ENCODE measurements around the gene PDE4B.
"Not testable (repeated sequence)": the region's sequence is repeated elsewhere in the genome, so short reads cannot be mapped to it uniquely, and the experiment has no call there.

The PDE4B gene

DNA sequence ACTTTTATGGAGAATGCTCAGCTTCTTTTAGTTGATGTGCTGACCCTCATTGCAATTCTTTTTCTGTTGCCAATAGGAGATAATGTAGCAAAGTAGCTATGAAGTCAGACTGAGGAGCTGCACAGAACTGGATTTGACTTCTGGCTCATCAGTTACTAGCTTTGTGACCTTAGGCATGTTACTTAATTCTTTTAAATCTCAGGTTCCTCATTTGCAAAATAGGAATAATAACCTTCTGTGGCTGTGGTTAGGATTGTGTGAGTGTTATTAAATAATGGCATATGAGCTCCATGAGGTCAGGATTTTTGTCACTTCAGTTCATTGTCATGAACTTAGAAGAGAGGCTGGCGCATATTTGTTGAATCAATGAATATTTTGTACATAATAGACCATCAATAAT, 503.7 kb downstream of the PDE4B start:
- DNase-seq: no peak

DNA sequence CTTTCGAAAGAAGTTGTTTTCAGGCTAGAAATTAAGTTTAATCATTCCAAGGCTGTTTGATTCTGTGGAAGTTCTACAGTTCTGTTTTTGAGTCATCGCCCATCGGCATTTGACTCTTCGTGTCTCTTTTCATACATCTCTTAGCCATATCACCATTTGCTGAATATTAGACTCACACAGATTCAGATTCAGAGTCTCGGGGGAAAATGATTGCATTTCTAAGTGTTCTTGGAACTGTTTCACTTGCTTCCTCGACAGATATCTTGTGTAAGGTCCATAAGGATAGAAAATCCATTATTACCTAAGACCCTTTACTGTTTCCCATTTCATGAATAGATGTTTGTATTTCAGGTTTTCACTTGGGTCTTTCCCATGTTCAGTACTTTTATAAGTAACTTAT, 504.3 kb downstream of the PDE4B start:
- DNase-seq: no peak

DNA sequence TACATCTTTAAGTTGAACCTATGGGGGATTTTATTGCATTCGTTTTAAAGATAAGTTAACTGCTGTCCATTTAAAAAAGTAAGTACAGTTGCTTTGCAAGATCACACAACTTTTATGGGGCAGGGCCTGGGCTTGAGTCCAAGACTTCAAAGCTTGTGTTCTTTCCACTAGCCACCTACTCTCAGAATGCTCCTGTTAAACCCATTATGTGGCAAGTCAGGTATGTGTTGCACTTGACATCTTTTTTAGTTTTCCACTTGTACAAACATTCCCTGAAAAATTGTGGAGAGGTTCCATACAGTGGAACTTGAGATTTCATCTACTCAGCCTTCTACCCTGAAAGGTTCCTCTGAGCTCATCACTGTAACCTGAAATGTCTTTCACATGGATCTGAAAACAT, 505.8 kb downstream of the PDE4B start:
- no peak for DNase-seq

DNA sequence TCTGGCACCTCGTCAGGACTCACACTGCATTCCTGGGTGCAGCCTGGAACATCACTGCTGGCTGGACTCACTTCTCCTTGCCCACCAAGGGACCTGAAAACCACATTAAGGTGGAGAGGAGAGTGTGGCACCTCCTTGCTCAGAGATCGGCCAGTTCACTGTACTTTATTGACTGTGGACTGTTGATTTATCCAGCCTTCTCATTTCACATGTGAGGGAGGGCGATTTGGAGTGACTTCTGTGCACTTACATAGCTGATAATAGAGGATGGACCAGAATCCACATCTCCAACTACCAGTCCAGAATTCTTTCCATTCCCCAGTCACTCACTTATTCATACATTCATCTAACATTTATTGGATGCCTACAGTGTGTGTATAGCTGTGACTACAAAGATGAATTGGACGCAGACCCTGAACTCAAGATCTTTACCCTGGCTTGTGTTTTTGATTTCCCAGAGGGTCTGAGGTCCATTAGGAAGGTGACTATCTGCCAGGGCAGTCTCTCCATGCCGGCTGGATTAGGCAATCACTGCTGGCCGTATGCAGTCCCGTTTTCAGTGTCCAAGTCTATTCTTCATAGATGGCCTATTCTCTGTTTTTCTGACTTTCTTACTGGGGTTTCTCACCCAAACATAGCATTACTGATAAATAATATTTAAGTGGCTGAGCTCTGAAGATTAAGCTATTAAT, 507.7 kb downstream of the PDE4B start:
- DNase-seq: no peak

DNA sequence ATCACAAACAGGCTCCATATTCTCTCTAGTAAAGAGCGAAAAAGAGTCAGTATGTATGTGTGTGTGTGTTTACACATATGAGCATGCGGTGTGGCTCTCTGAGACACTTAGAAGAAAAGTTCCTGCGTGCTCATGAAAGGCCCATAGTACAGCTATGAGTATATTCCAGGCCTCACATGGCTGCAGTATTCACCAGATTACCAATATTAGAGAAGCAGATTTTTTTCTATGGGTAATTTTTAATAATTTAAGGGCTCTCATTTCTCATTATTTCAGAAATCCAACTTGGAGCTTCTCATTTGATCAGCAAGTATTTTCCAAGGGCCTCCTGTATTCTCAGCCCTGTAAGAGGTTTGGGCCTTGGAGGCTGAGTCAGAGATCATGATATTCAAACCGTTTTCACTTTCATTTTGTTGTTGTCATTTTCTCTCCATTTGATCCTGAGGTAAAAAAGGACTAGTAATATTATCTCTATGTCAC, 508.3 kb downstream of the PDE4B start:
- DNase-seq: no peak

DNA sequence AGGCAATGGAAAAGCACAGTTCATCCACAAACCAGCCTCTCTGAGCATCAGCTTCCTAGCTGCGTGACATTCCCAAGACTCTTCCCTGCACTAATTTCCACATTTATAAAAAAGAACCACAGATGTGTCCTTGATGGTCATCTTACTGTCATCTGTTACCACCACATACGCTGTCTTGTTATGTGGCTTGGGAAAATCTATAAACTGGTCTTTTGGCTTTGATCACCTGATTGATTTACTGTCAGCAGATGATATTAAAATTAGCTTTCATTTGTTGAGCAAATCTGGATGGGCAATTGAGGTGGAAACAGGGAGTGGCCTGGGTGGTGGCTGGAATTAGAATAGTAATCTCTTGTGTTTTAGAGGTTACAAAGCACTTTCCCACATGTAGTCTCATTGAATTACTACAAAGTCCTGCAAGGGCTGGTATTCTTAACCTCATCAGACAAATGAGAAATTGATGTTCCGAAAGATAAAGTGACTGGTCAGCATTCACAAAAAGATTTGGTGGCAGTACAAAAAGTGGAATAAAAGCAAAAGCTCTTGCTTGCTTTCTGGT, 509.6 kb downstream of the PDE4B start:
- no peak for DNase-seq

DNA sequence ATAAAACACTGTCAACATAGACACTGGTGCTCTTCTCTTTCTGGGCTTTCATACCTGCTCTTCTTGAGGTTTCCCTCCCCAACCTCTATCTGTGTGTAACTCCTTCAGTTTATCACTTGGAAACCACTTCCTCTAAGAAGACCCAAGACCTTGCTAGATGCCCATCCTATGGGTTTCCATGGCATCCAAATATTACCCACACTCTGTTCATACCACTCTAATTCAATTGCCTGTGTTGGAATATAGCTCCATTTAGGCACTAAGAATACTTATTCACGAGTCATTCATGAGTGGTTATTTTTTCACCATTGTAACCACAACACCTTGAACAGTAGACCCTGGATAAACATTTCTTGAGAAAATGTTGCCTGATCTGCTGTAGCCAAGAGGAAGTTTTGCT, 510.1 kb downstream of the PDE4B start:
- no peak for DNase-seq

DNA sequence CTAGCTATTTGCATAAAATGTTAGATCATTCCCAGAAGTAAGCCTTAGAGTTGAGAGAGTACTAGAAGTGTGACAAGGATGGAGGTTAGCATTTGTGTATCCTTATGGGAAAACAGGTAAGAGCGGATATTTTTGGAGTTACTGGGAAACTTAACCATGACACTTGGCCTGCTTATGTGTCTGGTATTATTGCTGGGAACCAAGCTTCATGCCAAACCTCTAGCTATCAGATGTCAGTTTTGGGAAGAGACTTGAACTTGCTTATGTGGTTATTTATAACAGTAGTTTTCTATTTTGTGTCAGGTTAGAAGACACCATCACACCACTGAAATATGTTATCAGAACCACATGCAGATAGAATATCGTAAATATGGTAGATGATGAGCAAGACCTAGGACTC, 511.0 kb downstream of the PDE4B start:
- no peak for DNase-seq

DNA sequence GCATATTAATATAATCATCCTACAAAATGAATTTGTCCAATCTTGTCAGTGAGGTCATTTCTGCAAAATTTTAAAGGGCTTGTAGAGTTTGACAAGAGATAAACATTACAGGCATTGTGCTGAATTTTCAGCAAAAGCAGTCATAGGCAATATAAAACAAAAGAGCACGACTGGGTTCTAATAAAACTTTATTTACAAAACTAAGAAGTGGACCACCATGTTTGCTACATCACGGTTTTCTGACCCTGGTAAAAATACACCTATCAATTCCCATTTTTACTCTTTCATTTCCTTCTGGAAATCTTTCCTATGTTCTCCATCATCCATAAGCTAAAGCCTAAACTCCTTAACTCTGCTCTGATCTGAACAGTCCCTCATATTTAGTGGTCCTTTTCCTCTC, 511.4 kb downstream of the PDE4B start:
- no peak for DNase-seq

DNA sequence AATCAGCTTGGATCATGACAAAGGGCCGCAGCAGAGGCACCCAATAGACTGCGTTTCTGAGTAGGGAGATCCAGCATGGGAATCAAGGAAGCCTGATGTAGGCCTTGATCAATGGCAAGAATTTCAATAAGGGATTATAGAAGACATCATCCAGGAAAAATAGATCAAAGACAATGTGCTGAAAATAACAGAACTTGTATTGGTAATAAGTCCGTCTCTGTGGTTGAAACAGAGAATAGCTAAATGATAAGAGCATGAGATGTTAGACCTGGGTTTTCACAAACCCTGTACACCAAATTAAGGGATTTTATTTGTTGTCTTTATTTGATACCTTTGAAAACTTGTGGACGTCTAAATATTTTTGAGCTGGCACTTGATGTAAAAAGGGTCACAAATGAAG, 513.2 kb downstream of the PDE4B start:
- DNase-seq: no peak

DNA sequence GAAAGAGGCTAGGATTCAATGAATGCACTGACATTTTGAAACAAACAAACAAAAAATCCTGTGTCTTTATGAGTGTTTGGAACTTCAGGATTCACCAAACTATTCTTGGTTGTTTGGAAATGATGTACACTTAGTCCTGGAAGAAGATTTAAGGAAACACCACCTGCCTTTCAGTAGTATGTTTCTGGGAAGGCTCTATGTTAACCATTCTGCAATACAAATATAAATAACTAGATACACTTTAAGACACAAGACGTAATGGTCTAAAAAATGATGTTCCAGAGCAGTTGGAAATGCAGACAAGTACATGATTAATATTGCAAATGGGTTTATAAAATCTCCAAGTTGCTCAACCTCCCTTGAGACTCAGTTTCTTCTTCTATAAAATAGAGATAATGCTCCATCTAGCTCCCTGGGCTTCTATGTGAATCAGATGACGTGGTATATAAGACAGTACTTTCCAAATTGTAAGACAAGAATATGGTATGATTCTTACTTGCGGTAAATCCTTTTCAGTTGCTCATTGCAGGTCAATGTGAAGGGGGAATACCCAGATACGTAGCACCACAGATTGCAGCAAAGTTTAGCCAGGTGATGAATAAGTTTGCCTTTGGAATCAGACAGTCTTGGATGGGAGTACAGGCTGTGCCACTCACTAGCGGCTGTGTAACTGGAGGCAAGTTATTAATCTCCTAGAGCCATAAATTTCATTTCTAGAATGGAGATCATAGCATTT, 516.5 kb downstream of the PDE4B start:
- no peak for DNase-seq

DNA sequence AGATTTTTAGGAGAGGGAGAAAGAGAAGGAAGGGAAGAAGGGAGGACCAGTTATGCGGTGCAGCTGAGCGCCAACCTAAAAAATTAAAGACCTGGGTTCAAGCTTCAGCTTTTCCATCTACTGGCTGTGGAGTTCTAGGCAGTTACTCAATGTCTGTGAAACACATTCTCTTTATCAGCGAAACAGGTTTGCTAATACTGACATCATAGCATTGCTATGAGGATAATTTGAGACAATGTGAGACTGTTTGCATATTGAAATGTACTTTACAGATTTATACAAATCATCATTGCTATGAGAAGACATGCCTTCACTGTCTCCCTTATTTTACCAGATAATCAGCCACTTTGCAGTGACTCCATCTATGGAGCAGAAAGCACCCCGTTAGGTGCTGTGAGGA, 518.4 kb downstream of the PDE4B start:
- DNase-seq: no peak

DNA sequence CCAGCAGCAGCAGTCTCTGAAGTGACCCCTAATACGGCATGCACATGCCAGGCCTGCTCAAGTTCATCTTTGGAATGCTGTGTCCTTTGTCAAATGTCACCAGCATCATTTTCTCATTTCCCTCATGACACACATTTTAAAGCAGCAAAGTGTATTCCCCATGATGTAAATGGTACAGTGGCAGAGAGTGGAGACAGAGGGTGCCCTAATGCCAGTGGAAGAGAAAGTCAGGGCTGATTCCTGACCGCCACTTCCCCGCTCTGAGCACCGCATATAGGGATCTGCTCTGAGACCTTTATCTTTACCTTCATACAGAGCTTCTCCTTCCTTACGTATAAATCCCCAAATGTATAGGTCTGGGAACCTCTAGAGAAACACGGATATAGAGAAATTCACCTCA, 518.9 kb downstream of the PDE4B start:
- DNase-seq: no peak

DNA sequence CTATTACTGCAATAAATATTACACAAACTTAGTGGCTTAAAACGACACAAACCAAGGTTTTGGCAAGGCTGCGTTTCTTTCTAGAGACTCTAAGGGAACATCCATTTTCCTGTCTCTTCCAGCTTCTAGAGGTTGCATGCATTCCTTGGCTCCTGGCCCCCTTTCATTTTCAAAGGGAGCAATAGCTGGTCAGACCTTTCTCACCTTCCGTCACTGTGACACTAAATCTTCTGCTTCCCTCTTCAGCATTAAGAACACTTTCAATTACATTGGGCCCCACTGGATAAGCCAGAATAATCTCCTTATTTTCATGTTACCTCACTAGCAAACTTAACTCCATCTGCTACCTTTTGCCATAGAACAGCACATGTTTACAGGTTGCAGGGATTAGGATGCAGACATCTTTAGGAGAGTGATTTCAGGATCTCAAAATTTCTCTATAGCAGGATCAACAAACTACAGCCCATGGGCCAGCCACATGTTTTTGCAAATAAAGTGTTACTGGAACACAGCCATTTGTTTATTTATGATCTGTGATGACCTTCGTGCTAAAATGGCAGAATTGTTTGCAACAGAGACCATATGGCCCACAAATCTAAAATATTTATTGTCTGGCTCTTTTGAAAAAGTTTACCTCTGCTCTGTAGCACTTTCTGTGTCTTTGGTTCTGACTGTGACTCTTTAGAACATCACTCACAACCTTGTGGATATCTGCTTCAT, 519.7 kb downstream of the PDE4B start:
- no peak for DNase-seq

DNA sequence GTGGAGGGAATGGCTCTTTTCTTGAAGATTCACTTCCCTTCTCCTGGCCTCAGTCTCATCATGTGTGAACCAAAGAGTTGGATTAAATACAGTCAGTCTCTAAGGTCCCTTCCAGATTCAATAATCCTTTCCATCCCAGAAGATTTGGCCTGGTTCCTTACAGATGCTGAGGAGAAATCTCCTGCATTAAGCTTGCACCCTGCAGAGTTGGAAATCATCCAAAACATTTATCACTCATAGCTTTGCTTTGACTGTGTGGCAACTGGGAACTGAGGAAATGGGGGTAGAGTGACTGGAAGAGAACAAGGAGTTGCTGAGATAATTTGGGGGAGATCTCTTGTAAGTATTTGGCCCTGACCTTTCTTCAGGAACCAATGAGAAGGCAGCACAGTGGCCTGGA, 520.7 kb downstream of the PDE4B start:
- no peak for DNase-seq

DNA sequence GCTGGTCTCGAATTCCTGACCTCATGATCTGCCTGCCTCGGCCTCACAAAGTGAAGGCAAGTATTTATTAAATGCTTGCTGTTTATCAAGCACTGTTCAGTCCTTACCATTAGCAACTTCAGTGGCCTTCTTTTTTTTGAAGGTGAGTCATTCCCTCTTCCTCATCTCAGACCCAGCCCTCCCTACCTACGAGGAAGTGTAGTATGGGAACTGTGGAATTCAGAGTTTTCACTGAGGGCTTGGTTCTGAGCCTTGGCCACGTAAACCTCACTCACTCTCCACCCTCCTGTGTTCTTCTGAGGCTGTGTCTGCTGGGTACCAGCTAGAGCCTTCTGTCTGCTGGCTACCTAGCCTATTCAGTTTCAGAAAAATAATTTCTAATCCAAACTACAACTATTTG, 523.0 kb downstream of the PDE4B start:
- no peak for DNase-seq

DNA sequence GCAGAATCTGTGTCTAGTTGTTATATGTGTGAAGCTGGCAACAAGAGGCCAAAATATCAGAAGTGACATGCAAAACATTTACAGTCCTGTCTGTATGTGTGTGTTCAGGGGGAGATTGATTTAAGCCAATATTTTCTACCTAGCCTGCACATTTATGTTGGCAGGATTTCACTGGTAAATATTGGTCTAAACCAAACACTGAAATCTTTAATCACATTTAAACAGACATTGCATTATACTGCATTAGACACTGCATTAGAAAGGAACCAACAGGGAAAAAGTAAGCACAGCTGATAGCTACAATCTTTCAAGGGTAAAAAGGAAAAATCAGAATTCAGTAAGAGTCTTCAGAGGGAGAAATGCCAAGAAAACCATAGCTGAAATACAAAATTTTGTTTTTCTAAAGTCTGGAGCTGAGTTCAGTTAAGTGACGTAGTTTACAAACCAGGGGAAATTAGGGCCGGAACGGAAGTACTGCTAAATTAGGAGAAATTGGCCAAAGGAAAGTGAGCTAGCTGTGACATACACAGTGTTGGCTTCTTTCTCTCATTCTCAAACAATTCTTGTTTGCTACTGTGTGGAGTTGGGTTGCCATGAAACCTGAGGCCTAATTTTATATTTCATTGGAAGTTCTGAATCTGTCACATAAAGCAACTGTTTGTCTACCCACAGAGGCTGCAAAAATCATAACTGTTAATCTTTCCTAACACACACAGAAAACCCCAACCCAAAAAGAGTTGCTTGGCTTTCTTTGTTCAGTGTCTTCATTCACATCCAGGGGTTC, 524.0 kb downstream of the PDE4B start:
- DNase-seq: no peak

DNA sequence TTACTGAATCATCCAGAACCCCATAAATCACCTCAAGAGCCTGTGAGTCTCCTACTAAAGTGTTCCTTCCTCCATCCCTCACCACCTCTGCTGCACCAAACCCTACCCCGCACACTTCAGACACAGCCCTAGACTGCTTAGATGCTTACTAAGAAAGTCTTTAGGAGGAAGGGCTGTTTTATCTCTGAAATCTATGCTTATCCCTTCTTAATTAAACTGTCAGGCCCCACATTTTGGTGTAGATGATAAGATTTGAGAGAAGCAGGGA, 524.5 kb downstream of the PDE4B start:
- DNase-seq: no peak

DNA sequence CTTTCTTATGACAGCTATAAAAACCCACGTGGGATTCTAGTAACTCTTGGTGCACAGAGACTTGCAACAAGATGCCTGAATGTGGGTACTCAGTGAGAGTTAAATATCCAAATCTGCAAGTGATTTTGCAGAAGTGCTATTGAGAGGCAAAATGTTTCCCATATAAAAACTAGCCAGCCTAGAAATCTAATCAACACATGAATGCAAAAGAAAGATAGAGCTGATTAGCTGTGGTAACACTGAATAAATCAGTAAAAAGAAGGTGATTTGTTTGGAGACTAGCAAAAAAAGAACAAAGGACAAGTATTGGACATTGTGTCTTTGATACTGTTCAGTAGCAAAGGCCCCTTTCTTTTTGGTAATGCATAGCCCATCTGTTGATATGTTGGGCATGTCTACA, 527.5 kb downstream of the PDE4B start:
- no peak for DNase-seq

DNA sequence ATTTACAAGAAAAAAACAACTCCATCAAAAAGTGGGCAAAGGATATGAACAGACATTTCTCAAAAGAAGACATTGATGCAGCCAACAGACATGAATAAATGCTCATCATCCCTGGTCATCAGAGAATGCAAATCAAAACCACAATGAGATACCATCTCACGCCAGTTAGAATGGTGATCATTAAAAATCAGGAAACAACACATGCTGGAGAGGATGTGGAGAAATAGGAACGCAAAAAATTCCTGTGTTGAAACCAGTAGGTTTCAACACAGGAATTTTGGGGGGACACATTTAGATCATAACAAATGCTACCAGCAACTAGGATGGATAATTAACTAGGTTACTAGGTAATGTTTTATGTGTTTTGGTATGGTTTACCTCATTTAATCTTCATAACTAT, 529.8 kb downstream of the PDE4B start:
- not testable (repeated sequence) for DNase-seq

DNA sequence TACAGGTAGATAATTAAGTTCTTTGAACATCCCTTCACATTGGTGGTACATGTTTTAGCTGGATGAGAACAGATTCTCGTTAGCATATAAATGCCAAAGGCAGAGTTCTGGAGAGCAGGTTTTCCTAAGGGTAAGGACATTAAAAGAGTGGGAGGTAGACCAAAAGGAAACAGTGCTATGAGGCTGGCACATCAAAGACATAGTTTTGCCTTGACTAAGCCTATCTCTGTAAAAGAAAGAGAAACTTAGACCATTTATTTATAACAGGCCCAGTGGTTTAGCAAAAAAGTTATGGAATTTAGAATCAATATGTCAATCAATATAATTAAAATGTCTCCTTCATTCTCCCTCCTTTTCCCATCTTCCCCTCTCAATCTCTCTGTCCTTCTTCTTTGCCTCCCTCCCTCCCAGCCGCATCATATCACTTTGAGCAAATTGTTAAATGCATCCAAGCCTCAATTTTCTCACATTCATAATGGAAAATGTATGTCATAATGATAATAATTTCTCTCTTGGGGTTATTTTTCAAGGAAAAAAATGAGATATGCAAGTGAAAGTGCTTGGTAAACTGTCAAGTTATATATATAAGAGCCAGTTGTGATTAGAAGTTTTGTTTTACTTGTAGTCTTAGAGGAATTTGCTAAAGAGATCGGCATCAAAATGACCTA, 531.4 kb downstream of the PDE4B start:
- no peak for DNase-seq

DNA sequence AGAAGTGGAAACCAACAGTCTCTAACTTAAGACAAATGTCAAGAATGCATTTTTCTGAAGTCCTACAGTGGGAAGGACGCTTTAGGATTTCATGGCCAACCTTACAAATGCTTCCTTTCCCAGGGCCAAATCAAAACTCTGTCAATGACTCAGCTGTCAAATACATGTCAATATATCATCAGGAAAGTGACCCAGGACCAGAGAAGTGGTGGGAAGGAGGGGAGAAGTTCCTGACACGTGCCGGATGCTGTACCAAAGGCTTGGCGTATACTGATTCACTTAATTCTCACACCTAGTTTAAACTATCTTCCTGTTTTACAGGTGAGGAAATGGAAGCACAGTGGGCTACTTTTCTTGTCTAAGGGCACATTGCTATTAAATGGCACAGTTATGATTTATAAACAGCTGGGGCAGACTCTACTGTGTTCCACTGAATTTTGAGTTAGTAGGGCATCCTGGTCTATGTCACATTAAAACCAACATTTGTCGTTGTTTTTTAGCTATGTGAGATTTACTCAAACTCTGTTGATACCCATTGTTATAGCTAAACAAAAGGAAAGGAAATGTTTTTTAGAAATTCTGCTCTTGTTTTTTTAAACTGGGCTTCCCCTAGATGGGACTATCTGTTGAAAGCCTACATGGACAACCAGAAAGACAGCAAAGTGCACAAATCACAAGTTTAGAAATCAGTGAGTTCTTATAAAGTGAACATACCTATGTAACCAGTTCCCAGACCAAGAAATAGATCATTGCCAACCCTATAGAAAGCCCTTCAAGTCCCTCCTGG, 533.1 kb downstream of the PDE4B start:
- DNase-seq: no peak

Data from NCI-H146 (cell line).